SIG-M5 treated with dmso at 0.1 percent for 504 hours (cell line): ENCODE results near the gene SLC25A13.
"Not testable (repeated sequence)": the region's sequence is repeated elsewhere in the genome, so short reads cannot be mapped to it uniquely, and the experiment has no call there.

Source experiments
- DNase-seq: peaks from one replicate; lab custom pipeline; 2025; ENCODE audit not compliant: unreplicated experiment; lab: John Stamatoyannopoulos, UW

The SLC25A13 gene

DNA sequence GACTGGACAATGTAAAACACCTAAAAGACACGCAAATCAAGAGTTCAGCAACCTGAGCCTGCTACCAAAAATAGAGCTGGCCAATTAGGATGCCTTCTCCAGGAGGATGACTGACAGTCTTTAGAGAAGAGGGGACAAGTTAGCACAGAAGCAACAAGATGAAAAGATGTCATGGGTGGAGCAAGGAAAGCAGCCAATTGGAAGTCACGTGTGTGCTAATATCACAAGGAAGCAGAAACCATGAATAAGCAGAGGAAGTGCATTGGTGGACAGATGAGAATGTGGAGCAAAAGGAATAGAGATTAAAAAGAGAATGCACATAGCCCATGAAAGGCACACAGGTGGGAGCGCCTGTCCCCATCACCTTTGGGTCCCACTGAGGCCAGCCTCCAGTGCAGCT is 148.1 kb downstream of the SLC25A13 start:
- no peak for DNase-seq

DNA sequence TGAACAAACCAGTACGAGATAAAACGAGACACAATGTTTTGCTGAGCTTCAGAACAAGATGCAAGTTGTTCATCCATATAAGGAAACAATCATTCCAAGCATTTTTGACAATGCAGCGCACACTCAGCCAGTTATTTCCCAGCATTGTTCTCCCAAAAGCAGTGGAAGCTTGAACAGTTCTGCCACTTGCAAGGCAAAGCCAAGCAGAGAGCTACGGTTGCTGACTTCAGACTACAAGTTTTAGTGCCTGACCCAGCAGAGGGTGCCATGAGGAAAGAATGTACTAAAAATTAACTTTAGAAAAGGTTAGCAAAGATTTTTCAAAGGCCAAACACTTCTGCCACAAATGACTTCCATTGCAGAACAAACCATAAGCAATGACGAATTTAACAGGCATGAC is 152.5 kb downstream of the SLC25A13 start:
- DNase-seq: no peak

DNA sequence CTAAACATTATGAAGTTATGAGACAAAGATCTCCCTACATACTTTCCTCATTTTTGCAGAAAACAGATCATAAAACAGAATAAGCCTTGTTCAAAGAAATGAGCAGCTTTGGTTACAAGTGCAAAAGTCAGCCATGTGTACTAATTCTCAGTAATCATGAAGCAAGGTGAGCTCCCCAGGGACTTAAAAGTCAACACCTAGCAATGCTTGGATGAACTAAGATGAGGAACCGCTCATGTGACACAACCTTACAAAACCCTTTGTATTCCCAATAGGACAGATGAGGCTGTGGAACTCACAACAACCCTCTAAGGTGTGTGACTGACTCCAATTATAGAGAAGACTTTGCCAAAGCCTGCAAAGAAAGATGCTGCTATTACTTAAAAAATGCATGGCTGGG is 154.5 kb downstream of the SLC25A13 start:
- DNase-seq: no peak

DNA sequence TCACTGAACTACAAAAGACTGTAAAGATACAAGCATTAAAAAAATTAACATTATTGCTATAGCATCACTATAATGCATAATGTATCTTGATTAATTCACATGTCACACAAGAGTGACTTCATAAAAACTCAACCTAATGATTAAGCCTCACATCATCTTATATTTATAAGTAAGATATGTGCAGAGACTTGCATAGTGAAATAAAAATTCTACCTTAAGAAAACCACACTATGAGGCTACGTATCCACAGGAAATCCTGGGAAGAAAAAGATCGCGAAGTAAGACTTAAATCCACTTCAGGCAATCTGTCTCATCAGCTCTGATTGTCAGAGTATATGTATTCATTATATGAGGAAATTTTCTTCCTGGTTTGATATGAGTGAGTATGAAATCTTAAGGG is 160.0 kb downstream of the SLC25A13 start:
- DNase-seq: no peak

DNA sequence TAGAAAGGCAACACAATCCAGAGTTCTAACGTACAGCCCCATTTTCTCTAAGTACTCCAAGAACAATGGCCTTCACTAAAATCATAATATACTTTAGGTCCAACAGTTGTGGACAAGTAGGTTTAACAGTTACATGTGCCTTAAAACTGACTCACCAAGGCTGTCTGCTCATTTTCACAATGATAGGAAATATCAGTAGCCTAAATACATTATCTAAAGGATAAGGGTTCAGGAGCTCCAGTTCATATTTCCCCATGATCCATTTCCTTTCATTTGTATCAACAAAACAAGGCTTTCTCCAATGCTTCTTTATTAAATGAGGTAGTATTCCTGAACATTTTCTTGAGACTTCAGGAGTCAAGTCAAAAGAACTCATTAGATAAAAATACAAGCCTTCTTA is 164.0 kb downstream of the SLC25A13 start:
- no peak for DNase-seq

DNA sequence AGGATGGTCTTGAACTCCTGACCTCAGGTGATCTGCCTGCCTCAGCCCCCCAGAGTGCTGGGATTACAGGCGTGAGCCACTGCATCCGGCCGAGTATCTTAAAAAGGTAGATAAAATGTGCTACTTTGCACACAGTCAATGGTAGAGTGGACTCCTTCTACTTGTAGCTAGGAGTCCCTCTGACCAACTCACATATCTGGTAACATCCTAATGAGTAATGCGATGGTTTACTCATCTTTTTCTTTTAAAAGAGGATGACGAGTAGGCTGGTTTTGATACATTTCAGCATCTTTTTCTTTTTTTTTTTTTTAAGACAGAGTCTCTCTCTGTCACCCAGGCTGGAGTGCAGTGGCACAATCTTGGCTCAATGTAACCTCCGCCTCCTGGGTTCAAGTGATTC is 167.4 kb downstream of the SLC25A13 start:
- not testable (repeated sequence) for DNase-seq

DNA sequence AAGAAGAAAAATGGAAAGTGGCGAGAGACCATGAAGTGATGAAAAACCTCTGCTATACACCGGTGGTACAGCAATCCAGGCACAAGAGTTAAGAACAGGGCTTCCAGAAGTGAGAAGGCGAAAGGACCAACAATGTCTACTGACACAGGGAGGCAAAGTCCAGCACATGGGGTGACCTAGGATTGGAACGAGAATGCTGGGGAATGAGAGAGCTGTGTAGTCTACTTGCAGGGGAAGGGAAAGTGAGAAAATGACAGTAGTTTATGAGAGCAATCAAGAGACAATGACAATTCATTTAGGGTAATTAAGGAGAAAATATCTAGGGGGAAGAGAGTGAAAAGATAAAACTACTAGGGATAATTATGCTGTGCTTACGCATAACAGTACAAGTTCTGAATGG is 169.2 kb downstream of the SLC25A13 start:
- no peak for DNase-seq

DNA sequence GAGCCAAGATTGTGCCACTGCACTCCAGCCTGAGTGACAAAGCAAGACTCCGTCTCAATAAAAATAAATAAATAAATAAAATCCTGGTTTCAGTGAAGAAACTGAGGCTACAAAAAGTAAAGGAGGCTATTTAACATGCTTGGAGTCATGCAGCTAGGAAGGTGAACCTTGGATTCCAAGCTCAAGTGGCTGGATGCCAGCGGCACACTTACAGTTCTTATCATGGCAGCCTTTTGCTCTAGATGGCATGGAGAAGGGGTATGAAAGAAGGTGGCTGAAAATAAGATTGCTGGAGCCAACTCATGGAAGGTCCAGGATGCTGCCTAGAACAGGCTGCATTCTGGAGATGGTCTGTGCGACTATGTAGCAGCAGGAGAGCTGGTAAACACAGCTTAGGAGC is 170.0 kb downstream of the SLC25A13 start:
- no peak for DNase-seq

DNA sequence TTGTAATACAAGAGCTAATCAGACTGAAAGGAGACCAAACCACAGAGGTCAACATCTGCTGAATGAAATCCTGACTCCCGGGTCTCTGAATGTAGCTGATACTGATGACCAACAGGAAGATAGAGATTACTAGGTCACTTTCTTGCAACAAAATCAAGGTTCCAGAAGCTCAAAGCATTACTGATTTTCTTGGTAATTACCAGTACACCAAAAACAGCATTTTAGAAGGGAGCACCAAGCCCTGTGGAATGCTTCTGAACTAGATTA is 177.7 kb downstream of the SLC25A13 start:
- DNase-seq: no peak

DNA sequence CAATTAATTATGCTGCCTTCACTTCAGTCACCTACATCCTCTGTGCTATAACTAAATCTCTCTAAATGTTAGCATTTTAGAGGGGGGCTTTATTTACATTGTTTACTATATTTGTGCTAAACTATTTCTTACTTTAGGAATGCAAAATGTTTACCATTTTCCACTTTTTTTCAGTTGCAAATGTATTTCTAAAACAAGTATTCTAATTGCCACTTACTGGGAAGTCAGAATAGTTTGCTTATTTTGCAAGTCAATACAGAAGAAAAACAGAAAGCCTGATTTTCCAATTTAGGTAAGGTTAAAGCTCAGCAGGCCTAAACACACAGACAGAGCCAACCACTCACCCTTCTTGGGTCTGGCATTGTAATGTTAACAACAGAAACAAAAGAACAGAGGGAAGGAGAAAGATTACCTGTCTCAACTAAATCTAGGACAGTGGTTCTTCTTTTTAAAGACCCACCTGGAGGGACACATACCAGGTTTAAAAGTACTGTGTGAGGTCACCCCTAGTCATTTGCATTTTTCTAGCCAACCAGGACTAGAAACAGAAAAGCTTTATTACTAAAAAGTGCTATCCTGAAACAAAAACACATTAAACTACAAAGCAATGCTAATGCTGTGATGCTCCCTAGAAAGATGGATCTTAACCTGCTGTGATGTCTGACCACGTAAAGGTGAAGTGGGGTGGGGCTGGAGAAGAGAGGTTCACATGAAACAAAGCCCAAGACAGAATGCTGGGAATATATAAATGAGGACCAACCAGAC is 178.2 kb downstream of the SLC25A13 start:
- DNase-seq: no peak

DNA sequence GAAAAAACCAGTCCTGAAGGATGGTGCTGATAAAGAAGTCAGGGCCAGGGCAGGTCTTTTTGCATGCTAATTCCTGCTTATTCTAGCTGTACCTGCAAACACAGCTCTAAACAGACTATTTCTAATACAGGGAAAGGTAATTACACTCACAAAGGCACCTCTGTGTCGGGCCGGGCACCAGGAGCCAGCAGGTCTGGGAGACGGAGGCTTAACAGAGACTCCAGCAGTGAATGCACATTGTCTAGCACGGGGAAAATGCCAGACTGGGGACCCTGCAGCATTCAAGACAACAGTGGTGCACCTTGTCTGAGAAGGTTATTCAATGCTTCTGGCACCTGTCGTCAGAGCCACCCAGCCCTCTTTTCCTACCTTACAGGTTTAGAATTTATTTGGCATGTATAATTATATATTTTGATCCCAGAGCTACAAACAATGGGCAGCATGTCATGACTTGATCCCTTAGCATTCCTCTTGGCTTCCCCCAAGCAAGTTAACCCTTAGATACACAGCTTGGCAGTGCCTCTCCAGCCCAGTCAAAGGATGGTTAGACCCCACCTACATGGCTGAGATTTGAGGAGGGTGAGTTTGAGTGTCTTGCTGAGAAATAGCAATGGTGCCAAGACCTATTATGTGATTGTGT is 185.2 kb downstream of the SLC25A13 start:
- DNase-seq: no peak

DNA sequence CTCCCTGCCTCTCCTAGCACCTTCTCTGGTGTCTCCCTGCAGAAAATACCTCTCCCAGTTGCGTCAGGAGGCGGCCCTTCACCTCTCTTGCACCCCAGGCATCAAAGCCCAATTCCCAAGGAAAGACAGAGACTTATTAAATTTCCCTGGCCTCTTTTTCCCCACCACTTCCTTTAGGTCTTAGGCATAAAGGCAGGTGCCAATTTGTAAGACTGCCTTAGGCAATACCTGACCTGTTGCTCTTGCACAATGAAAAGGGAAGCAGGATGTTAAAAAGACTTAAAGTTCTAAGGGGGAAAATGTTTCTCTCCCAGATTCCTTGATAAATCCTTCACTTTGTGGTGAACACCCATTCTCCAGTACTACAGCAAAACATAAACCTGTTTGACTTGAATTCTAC is 186.7 kb downstream of the SLC25A13 start:
- DNase-seq: peak; percentile 44

DNA sequence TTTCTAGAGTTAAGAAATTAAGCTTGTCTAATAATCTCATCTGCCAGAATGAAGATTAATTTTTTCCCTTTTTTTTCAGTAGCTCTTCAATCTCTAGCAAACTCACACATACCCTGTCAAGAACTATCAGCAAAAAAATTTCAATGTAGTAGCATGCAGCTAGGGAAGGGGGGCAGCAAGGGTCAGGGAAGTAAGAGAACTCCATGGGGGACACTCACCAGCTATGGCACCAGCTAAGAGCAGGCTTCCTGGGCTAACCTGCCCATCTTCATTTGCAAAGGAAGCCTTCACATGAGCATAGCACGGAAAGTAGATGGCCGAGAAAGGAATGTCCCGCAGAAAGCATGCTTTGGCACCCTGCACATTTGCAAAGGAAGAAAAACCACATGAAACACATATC is 190.4 kb downstream of the SLC25A13 start:
- DNase-seq: no peak

DNA sequence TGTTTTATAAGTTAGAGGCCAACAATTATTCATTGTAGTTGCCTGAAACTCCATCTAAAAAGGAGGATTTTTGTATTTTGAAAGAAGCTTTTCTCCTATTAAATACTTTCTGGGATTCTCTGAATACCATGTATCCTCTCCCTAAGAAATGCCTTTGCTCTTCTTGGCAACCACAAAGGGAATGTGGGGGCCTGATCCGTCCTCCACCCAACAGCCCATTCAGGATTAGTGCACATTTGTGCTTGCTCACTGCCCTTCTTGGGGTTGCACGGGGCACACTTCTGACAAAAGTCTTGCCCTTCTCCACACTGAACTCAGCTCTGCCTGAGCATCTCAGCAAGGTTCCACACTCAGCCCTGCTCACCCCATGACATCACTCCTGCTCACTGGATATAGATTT is 194.2 kb downstream of the SLC25A13 start:
- DNase-seq: no peak

DNA sequence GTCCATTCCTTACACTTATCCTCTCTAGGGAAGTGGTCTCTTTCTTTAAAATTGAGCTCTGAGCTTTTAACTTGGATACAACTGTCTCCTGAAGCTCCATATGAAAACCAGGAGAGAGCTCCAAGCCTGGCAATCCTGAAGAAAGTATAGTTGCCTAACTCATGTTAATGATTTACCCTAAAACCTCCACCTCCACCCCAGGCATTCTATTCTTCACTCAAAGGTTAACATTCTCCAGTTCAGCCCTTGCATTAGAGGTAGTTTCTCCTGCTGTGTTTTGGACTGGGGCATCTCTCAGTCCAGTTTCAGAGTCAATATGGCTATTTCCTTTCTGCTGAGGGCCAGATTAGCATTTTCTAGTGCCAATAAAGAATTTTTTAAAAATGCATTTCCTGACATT is 195.5 kb downstream of the SLC25A13 start:
- DNase-seq: no peak

DNA sequence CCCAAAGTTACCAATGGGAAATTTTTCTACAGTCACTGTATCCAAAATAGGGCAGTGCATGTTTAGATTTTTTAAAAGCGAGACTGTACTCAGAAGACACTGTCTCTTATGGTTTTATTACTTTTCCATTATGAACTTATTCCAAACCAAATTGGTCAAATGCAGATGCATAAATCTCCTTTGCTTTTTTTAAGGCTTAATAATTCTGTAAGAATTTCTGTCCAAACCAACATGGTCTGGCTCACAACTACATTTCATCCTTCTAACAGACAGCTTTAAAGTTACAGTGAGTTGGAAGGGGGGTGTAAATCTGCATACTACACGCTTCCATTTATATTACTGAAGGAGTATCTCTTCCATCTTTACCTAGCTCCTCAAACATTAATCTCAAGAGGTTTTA is 199.2 kb downstream of the SLC25A13 start:
- DNase-seq: no peak

DNA sequence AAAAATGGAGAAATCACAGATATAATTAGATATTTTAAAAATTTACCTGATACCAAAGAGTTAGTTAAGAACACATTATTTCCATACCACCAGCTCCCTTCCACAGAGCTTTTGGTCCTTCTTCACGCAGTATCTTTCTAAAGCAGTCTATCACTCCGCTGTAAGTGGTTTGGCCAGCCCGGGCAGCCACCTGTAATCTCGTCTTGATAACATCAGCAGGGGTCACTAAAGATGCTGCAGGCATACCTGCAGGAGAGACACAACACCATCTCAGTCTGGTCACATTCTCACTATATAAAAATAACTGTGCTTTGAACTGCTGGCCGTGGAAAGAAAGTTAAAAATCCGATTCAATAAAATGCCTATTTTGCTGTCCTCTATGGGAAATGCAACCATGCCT is 200.1 kb downstream of the SLC25A13 start:
- DNase-seq: no peak

DNA sequence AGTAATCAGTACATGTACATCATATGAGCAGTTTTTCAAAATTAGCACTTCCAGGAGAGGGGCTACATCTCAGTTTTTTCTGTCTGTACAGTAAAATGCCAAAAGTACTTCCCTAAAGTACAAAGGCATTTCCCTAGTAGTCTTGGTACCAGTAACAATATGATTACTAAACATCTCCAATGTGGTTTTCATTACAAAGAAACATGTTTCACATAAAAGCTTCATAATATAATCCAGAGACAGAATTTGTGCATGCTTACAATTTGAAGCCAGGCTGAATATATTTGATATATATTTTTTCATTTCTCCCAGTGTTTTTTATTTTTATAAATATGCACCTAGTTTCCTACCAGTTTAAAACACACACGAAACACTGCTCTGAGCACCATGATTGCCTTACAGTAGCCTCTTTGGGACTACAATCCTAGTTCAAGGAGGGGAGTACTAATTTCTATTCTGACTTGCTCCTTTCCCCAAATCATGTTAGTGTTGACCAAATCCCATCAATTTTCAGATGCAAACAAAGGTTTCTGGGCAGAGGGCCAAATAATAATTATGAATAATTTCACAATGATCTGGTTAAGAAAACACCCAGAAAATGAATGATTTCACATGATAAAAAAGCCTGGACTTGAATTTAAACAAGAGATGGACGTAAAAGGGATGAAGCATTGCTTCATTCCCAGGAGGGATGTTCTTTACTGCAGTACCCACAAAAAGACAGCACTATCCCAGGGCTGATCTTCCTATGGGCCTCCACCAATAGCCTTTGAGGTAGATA is 201.3 kb downstream of the SLC25A13 start:
- DNase-seq: no peak

DNA sequence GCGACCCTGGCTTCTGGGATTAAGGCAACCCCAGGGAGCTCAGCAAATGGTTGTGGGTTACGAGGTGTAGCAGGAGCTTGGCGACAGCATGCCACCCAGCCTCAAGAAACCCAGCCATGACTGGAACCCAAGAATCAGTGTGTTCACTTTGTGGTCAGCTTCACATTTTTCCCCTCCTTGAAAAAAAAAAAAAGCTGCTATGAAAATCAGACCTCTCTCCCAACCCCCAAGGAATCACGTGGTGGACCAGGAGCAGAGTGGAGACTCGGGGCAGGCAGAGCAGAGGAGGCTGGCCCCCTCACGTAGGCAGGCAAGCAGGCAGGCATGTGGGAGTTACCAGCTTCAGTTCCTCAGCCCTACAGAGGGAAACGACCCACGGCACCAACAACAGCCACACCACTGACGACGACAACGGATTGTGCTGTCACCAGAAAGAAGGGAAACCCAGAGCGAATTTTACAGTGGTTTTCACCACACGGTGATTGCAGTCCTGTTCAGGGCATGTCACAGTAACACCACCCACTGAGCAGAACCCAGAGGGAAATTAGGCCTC is 203.4 kb downstream of the SLC25A13 start:
- DNase-seq: no peak

DNA sequence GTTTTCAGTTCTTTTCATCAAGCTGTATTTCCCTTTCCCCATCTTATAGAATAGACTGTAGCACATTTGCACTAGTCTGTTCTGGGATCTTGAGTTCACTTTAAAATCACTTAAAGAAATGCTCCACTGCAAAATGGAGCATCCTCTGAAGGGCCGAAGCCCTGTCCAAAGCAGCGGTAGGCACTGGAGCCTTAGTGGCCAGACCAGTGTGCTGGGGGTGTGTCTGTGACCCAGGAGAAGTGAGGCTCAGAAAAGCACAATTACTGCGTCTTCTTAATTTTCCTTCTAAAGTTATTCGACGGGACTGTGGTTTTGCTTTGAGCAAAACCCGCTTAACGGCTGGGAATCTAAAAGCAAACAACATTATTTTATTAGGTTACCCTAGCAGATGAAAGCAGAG is 205.7 kb downstream of the SLC25A13 start:
- no peak for DNase-seq

DNA sequence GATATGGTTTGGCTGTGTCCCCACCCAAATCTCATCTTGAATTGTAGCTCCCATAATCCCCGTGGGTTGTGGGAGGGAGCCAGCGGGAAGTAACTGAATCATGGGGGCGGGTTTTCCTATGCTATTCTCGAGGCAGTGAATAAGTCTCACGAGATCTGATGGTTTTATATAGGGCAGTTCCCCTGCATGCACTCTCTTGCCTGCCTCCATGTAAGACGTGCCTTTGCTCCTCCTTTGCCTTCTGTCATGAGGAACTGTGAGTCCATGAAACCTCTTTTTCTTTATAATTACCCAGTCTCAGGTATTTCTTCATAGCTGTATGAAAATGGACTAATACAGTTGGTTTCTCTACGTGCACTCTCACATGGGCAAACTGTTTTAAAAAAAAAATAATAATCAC is 207.7 kb downstream of the SLC25A13 start:
- no peak for DNase-seq

DNA sequence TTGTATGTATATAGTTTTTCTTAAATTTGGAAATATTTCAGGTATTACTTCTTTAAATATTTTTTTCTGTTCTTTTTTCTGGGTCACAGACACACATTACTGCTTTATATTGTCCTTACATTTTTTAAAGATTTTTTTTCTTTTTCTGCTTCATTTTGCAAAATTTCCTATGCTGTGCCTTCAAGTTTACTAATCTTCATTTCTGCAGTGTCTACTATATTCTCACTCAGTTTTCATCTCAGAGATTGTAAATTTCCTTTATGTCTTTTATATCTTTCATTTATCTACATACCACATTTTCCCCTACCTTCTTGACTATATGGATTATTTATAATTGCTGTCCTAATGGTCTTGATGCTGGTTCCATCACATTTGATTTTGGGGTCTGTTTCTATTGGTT is 210.5 kb downstream of the SLC25A13 start:
- DNase-seq: no peak
